IMR-90 (cell line): ENCODE results near the gene NT5M.

Source experiments
- MAFK ChIP-seq: IDR thresholded peaks from 2 replicates; pipeline ENCODE4 v1.6.1; 2012; ENCODE audit warnings: low read depth, low read length, improper control_type of control experiment
- POLR2A ChIP-seq: IDR thresholded peaks from 2 replicates; pipeline ENCODE4 v1.6.1; 2012; ENCODE audit warnings: mild to moderate bottlenecking, low read depth, low read length
- TF ChIP-seq, protein P1 (sequence below): conservative IDR thresholded peaks from 2 replicates; pipeline ENCODE4 v1.5.1; 2012; ENCODE audit warnings: mild to moderate bottlenecking, low read depth, low read length, improper control_type of control experiment
- TF ChIP-seq, protein P2 (sequence below): fragments of 150-350 bp; IDR thresholded peaks from 2 replicates; pipeline ENCODE4 v1.6.1; 2017; ENCODE audit warnings: mild to moderate bottlenecking, antibody characterized with exemption, low read length, low read depth

DNA sequence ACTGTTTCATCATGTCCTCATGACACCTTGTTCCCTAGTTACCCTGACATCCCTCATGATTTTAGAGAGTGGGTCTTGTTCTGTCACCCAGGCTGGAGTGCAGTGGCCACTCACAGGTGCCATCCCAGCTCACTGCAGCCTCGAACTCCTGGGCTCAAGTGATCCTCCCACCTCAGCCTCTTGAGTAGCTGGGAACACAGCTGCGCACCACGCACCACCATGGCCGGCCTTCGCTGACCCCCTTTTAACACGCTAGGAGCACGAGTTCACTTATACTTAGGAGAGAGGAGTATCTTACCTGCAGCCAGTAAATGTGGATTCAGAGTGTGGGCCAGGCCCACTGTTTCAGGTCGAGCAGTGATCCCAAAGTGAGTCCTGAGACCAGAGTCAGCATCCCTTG, 21.4 kb downstream of the NT5M start:
- TF ChIP-seq, protein P1, sequence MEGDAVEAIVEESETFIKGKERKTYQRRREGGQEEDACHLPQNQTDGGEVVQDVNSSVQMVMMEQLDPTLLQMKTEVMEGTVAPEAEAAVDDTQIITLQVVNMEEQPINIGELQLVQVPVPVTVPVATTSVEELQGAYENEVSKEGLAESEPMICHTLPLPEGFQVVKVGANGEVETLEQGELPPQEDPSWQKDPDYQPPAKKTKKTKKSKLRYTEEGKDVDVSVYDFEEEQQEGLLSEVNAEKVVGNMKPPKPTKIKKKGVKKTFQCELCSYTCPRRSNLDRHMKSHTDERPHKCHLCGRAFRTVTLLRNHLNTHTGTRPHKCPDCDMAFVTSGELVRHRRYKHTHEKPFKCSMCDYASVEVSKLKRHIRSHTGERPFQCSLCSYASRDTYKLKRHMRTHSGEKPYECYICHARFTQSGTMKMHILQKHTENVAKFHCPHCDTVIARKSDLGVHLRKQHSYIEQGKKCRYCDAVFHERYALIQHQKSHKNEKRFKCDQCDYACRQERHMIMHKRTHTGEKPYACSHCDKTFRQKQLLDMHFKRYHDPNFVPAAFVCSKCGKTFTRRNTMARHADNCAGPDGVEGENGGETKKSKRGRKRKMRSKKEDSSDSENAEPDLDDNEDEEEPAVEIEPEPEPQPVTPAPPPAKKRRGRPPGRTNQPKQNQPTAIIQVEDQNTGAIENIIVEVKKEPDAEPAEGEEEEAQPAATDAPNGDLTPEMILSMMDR, result no peak
- no peak for TF ChIP-seq MAFK
- no peak for TF ChIP-seq POLR2A
- TF ChIP-seq, protein P2, sequence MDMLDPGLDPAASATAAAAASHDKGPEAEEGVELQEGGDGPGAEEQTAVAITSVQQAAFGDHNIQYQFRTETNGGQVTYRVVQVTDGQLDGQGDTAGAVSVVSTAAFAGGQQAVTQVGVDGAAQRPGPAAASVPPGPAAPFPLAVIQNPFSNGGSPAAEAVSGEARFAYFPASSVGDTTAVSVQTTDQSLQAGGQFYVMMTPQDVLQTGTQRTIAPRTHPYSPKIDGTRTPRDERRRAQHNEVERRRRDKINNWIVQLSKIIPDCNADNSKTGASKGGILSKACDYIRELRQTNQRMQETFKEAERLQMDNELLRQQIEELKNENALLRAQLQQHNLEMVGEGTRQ, result no peak
